ENCODE data around the gene SSNA1.
A peak's percentile ranks its signal among the peaks of the same experiment; 100 is the strongest.

SSNA1 gene

DNA sequence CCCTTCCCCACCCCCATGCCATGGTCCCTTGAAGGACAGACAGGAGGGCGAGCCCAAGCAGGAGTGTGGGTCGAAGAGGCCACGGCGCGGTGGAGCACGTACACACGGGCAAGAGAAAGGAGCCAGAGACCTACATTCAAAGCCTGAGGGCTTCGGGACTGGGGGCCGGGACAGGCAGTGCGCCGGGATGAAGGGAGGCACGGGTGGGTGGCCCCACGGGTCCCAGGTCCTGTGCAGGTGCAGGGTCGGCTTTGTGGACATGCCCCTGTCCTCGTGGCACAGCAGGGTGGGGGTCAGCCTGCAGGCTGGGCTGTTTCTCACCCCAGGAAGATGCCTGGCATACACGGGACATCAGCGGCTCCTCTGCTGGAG, 28.4 kb upstream of the SSNA1 start:
- Histone ChIP-seq H3K4me1 (no peaks in the 10 kb centered on the region), H2AFZ (no peak overlapping the region), H3K9ac (no peak overlapping the region), H3K27me3 (ENCODE audit: control insufficient read depth, insufficient read depth, low read length) (peaks cover 5% of the 10 kb centered on the region), H3K27ac (no peak overlapping the region), H3K9me3 (ENCODE audit: control insufficient read depth, low read length) (no peaks in the 10 kb centered on the region), H3K4me2 (ENCODE audit: low read length) (no peak overlapping the region), H3K79me2 (no peaks in the 10 kb centered on the region), H3K4me3 (ENCODE audit: low read depth, low read length) (no peak overlapping the region), H3K36me3 (ENCODE audit: control insufficient read depth, insufficient read depth, low read length) (no peaks in the 10 kb centered on the region)
- TF ChIP-seq, protein P1, sequence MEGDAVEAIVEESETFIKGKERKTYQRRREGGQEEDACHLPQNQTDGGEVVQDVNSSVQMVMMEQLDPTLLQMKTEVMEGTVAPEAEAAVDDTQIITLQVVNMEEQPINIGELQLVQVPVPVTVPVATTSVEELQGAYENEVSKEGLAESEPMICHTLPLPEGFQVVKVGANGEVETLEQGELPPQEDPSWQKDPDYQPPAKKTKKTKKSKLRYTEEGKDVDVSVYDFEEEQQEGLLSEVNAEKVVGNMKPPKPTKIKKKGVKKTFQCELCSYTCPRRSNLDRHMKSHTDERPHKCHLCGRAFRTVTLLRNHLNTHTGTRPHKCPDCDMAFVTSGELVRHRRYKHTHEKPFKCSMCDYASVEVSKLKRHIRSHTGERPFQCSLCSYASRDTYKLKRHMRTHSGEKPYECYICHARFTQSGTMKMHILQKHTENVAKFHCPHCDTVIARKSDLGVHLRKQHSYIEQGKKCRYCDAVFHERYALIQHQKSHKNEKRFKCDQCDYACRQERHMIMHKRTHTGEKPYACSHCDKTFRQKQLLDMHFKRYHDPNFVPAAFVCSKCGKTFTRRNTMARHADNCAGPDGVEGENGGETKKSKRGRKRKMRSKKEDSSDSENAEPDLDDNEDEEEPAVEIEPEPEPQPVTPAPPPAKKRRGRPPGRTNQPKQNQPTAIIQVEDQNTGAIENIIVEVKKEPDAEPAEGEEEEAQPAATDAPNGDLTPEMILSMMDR (IDR thresholded peaks at IDR 0.05), result no peak

DNA sequence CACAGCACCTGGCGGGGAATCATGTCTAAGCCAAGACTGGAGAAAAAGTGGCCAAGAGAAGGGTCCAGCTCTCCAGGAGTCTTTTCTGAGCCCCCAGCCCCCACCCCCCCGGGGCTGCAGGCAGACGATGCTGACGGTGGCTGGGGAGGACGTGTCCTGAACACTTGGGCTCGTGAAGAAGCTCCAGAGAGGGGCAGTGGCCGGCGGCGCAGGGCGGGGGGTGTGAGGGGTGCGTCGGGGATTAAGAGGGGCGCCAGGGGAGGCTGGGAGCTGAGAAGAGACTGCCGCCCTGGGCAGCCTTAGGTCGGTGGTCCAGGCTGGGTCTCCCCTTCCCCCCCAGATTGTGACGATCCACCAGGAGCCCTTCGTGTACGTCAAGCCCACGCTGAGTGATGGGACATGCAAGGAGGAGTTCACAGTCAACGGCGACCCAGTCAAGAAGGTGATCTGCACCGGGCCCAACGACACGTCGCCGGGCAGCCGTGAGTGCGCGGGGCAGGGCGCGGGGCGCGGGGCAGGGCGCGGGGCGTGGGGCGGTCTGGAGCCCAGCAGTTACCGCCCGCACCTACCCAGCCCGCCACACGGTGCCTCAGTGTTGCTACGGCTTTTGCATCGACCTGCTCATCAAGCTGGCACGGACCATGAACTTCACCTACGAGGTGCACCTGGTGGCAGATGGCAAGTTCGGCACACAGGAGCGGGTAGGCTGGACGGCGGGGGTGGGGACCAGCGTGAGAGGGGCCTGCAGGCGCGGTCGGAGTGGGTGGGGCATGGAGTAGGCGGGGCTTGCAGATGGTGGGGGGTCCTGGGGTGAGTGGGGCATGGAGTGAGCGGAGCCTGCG, 27.5 kb upstream of the SSNA1 start:
- no peaks in the 10 kb centered on the region for H3K79me2 ChIP-seq
- no peak overlapping the region for H2AFZ ChIP-seq
- H3K27ac ChIP-seq, result no peak overlapping the region
- H3K9ac ChIP-seq, result no peak overlapping the region
- H3K4me3 ChIP-seq (ENCODE audit: low read depth, low read length), result no peak overlapping the region
- no peaks in the 10 kb centered on the region for H3K9me3 ChIP-seq (ENCODE audit: control insufficient read depth, low read length)
- no peaks in the 10 kb centered on the region for H3K4me1 ChIP-seq
- peaks cover 5% of the 10 kb centered on the region for H3K27me3 ChIP-seq (ENCODE audit: control insufficient read depth, insufficient read depth, low read length)
- TF ChIP-seq, protein P1 (IDR thresholded peaks at IDR 0.05), result no peak
- no peaks in the 10 kb centered on the region for H3K36me3 ChIP-seq (ENCODE audit: control insufficient read depth, insufficient read depth, low read length)
- H3K4me2 ChIP-seq (ENCODE audit: low read length), result no peak overlapping the region

DNA sequence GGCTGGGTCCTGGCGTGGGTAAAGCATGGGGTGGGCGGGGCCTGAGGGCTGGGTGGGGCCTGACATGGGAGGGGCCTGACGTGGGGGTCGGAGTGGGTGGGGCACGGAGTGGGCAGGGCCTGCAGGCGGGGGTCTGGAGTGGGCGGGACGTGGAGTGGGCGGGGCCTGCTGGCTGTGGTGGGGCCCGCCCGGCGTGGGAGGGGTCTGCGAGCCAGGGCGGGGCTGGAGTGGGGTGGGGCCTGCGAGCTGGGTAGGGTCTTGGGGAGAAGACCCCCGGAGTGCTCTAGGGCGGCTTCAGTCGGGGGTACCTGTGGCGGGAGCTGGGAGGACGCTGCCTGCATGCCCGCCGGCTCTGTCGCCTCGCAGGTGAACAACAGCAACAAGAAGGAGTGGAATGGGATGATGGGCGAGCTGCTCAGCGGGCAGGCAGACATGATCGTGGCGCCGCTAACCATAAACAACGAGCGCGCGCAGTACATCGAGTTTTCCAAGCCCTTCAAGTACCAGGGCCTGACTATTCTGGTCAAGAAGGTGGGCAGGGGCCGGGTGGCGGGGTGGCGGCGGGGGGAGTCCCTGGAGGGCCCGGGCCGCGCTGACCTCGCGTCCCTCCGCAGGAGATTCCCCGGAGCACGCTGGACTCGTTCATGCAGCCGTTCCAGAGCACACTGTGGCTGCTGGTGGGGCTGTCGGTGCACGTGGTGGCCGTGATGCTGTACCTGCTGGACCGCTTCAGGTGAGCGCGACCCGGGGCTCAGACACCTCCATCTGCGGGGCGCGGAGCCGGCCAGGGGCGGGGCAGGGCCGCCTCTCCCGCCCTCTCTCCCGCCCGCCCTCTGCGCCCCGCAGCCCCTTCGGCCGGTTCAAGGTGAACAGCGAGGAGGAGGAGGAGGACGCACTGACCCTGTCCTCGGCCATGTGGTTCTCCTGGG, 26.7 kb upstream of the SSNA1 start:
- no peaks in the 10 kb centered on the region for H3K79me2 ChIP-seq
- H3K27ac ChIP-seq, result no peak overlapping the region
- H3K9ac ChIP-seq, result no peak overlapping the region
- no peaks in the 10 kb centered on the region for H3K36me3 ChIP-seq (ENCODE audit: control insufficient read depth, insufficient read depth, low read length)
- H3K4me2 ChIP-seq (ENCODE audit: low read length), result peak overlapping the region; percentile 26
- TF ChIP-seq, protein P1 (IDR thresholded peaks at IDR 0.05), result no peak
- H2AFZ ChIP-seq, result no peak overlapping the region
- peaks cover 6% of the 10 kb centered on the region for H3K27me3 ChIP-seq (ENCODE audit: control insufficient read depth, insufficient read depth, low read length)
- H3K9me3 ChIP-seq (ENCODE audit: control insufficient read depth, low read length), result no peaks in the 10 kb centered on the region
- H3K4me1 ChIP-seq, result no peaks in the 10 kb centered on the region
- peak overlapping the region; percentile 39 for H3K4me3 ChIP-seq (ENCODE audit: low read depth, low read length)

DNA sequence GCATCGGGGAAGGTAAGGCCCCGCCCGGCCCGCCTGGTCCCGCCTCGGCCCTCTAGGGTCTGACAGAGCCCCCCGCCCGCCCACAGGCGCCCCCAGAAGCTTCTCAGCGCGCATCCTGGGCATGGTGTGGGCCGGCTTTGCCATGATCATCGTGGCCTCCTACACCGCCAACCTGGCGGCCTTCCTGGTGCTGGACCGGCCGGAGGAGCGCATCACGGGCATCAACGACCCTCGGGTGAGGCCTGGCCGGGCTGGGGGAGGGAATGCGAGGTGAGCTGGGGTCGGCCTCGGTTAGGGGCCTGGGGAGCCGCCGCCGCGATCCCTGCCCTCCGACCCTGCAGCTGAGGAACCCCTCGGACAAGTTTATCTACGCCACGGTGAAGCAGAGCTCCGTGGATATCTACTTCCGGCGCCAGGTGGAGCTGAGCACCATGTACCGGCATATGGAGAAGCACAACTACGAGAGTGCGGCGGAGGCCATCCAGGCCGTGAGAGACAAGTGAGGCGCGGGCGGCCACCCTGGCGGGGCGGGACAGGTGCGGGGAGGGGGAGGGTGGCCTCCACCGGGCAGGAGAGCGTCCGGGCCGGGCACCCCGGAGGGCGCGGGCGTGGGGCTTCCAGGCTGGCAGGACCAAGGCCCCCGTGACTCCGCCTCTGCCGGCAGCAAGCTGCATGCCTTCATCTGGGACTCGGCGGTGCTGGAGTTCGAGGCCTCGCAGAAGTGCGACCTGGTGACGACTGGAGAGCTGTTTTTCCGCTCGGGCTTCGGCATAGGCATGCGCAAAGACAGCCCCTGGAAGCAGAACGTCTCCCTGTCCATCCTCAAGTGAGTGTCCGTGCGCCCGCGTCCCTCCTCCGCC, 25.7 kb upstream of the SSNA1 start:
- H3K4me1 ChIP-seq, result no peaks in the 10 kb centered on the region
- H3K9ac ChIP-seq, result no peak overlapping the region
- H3K4me3 ChIP-seq (ENCODE audit: low read depth, low read length), result peak overlapping the region; percentile 39
- no peaks in the 10 kb centered on the region for H3K79me2 ChIP-seq
- no peak overlapping the region for H3K27ac ChIP-seq
- TF ChIP-seq, protein P1 (IDR thresholded peaks at IDR 0.05), result no peak
- no peaks in the 10 kb centered on the region for H3K36me3 ChIP-seq (ENCODE audit: control insufficient read depth, insufficient read depth, low read length)
- H3K4me2 ChIP-seq (ENCODE audit: low read length), result peak overlapping the region; percentile 65
- no peaks in the 10 kb centered on the region for H3K9me3 ChIP-seq (ENCODE audit: control insufficient read depth, low read length)
- peaks cover 13% of the 10 kb centered on the region for H3K27me3 ChIP-seq (ENCODE audit: control insufficient read depth, insufficient read depth, low read length)
- peak overlapping the region; percentile 64 for H2AFZ ChIP-seq
